IMR-90 (cell line): ENCODE results near the gene PMP22. TPM values are rescaled to one million over a fixed set of nuclear protein-coding genes. Genes with fewer than 3 reads are reported as not detected.

ENCODE experiments used
- ATAC-seq: fragments of 200-7000 bp; cut with Tn5 transposase; 2 replicates; pipeline ENCODE4 v1.9.1; 2020; ENCODE audit warnings: low read depth, mild to moderate bottlenecking, moderate library complexity
- Bru-seq: library from RNA; stranded (reverse); fragments of 400-500 nt; gene quantifications from one replicate; lab custom pipeline; 2021; lab: Mats Ljungman, UMichigan
- BruChase-seq, 2 experiments: library from RNA; stranded (reverse); fragments of 400-500 nt; gene quantifications; one replicate each; lab custom pipeline; 2021; lab: Mats Ljungman, UMichigan
- BruUV-seq: library from RNA; stranded (reverse); fragments of 400-500 nt; replicated peaks from 2 replicates; lab custom pipeline; 2021; lab: Mats Ljungman, UMichigan
- CTCF ChIA-PET: fragments of 300-600 bp; formaldehyde crosslinking; extraction: SDS; loops from one replicate; lab custom pipeline; 2021; ENCODE audit warnings: antibody characterized with exemption; lab: Yijun Ruan, JAX
- POLR2A ChIA-PET: fragments of 300-600 bp; sonication (Branson Sonifier 250); formaldehyde crosslinking; loops from one replicate; lab custom pipeline; 2022; ENCODE audit warnings: antibody characterized with exemption; ENCODE audit not compliant: unreplicated experiment; lab: Charles Lee
- DNase-seq: peaks from one replicate; pipeline ENCODE4 v3.0.0; 2013
- H2AFZ ChIP-seq: replicated peaks from 2 replicates; pipeline ENCODE3; 2013; ENCODE audit warnings: low read length, mild to moderate bottlenecking; ENCODE audit not compliant: poor library complexity
- H2AK5ac ChIP-seq: 2 replicates; pipeline ENCODE4 v1.6.1; 2013; ENCODE audit warnings: low read depth, low read length, inconsistent platforms
- H2AK9ac ChIP-seq: replicated peaks from 2 replicates; pipeline ENCODE3; 2013; ENCODE audit warnings: mild to moderate bottlenecking, low read depth, low read length, moderate library complexity; ENCODE audit not compliant: poor library complexity
- H2BK120ac ChIP-seq: 2 replicates; pipeline ENCODE4 v1.6.1; 2013; ENCODE audit warnings: low read depth, low read length, inconsistent platforms
- H2BK15ac ChIP-seq: 3 replicates; pipeline ENCODE4 v1.6.1; 2013; ENCODE audit warnings: low read depth, low read length, inconsistent platforms
- H2BK20ac ChIP-seq: 2 replicates; pipeline ENCODE4 v1.6.1; 2013; ENCODE audit warnings: low read depth, mild to moderate bottlenecking, inconsistent platforms, low read length, moderate library complexity
- H2BK5ac ChIP-seq: 2 replicates; pipeline ENCODE4 v1.6.1; 2013; ENCODE audit warnings: mild to moderate bottlenecking, low read depth, low read length, inconsistent platforms; ENCODE audit not compliant: poor library complexity, severe bottlenecking
- H3K14ac ChIP-seq: replicated peaks from 2 replicates; pipeline ENCODE4 v1.6.1; 2013; ENCODE audit warnings: low read depth, low read length, inconsistent platforms
- H3K18ac ChIP-seq: 2 replicates; pipeline ENCODE4 v1.6.1; 2013; ENCODE audit warnings: low read depth, low read length, control low read depth
- H3K23ac ChIP-seq: 2 replicates; pipeline ENCODE4 v1.6.1; 2013; ENCODE audit warnings: low read depth, low read length, inconsistent platforms
- H3K27ac ChIP-seq: 2 replicates; pipeline ENCODE4 v1.5.1; 2013; ENCODE audit warnings: mild to moderate bottlenecking, control low read depth, low read length; ENCODE audit not compliant: insufficient read depth
- H3K27me3 ChIP-seq: 2 replicates; pipeline ENCODE4 v1.6.1; 2013; ENCODE audit warnings: low read length; ENCODE audit not compliant: control insufficient read depth, insufficient read depth
- H3K36me3 ChIP-seq: 2 replicates; pipeline ENCODE4 v1.6.1; 2013; ENCODE audit warnings: low read length, mixed read lengths; ENCODE audit not compliant: control insufficient read depth, insufficient read depth
- H3K4ac ChIP-seq: 2 replicates; pipeline ENCODE4 v1.6.1; 2013; ENCODE audit warnings: low read depth, low read length, inconsistent platforms
- H3K4me1 ChIP-seq: 2 replicates; pipeline ENCODE4 v1.6.1; 2013; ENCODE audit warnings: low read length, mixed read lengths; ENCODE audit not compliant: control insufficient read depth, insufficient read depth
- H3K4me2 ChIP-seq: 2 replicates; pipeline ENCODE4 v1.6.1; 2013; ENCODE audit warnings: low read depth, mild to moderate bottlenecking, control low read depth, low read length, moderate library complexity
- H3K4me3 ChIP-seq: 2 replicates; pipeline ENCODE4 v1.5.1; 2013; ENCODE audit warnings: low read depth, mild to moderate bottlenecking, control low read depth, low read length, moderate library complexity; ENCODE audit not compliant: insufficient read depth
- H3K56ac ChIP-seq: 2 replicates; pipeline ENCODE4 v1.6.1; 2013; ENCODE audit warnings: low read length, inconsistent platforms; ENCODE audit not compliant: insufficient read depth; ENCODE audit errors: extremely low read depth
- H3K79me1 ChIP-seq, 2 experiments: 2 replicates each; pipeline ENCODE4 v1.6.1; 2013; ENCODE audit warnings: low read length in 2 of 2, inconsistent platforms in 1 of 2, low read depth in 1 of 2
- H3K9ac ChIP-seq: 2 replicates; pipeline ENCODE4 v1.6.1; 2013; ENCODE audit warnings: low read depth, low read length, control low read depth
- H3K9me1 ChIP-seq: 2 replicates; pipeline ENCODE4 v1.6.1; 2013; ENCODE audit warnings: low read length, inconsistent platforms; ENCODE audit not compliant: insufficient read depth
- H3K9me3 ChIP-seq: 2 replicates; pipeline ENCODE4 v1.6.1; 2013; ENCODE audit warnings: low read length; ENCODE audit not compliant: control insufficient read depth, insufficient read depth
- H4K20me1 ChIP-seq: 2 replicates; pipeline ENCODE4 v1.6.1; 2013; ENCODE audit warnings: low read length, inconsistent platforms; ENCODE audit not compliant: insufficient read depth
- H4K5ac ChIP-seq: 2 replicates; pipeline ENCODE4 v1.6.1; 2013; ENCODE audit warnings: mild to moderate bottlenecking, low read depth, low read length, control low read depth
- H4K8ac ChIP-seq, 2 experiments: 2 replicates each; pipeline ENCODE4 v1.6.1; 2013; ENCODE audit warnings: low read depth in 2 of 2, low read length in 2 of 2, control low read depth in 1 of 2, inconsistent platforms in 1 of 2
- H4K91ac ChIP-seq: 2 replicates; pipeline ENCODE4 v1.6.1; 2013; ENCODE audit warnings: low read depth, low read length, inconsistent platforms; ENCODE audit not compliant: insufficient read depth
- CHD1 ChIP-seq: IDR thresholded peaks from 2 replicates; pipeline ENCODE4 v1.6.1; 2012; ENCODE audit warnings: low read depth, low read length, improper control_type of control experiment
- MAZ ChIP-seq: IDR thresholded peaks from 2 replicates; pipeline ENCODE4 v1.6.1; 2012; ENCODE audit warnings: low read depth, mild to moderate bottlenecking, low read length, improper control_type of control experiment, moderate library complexity, borderline replicate concordance
- MXI1 ChIP-seq: IDR thresholded peaks from 2 replicates; pipeline ENCODE4 v1.6.1; 2012; ENCODE audit warnings: low read depth, mild to moderate bottlenecking, low read length, moderate library complexity, borderline replicate concordance
- POLR2A ChIP-seq: IDR thresholded peaks from 2 replicates; pipeline ENCODE4 v1.6.1; 2012; ENCODE audit warnings: mild to moderate bottlenecking, low read depth, low read length
- RAD21 ChIP-seq: IDR thresholded peaks from 2 replicates; pipeline ENCODE4 v1.6.1; 2012; ENCODE audit warnings: low read length, improper control_type of control experiment
- RCOR1 ChIP-seq: IDR thresholded peaks from 2 replicates; pipeline ENCODE4 v1.6.1; 2012; ENCODE audit warnings: mild to moderate bottlenecking, low read length, improper control_type of control experiment; ENCODE audit not compliant: insufficient replicate concordance
- RFX5 ChIP-seq: IDR thresholded peaks from 2 replicates; pipeline ENCODE4 v1.8.0; 2012; ENCODE audit warnings: low read depth, mild to moderate bottlenecking, low read length, moderate library complexity
- SMC3 ChIP-seq: fragments of 150-350 bp; IDR thresholded peaks from 2 replicates; pipeline ENCODE4 v1.6.1; 2016; ENCODE audit warnings: low read depth, mild to moderate bottlenecking, antibody characterized with exemption, low read length, moderate library complexity
- WGBS, 2 experiments: methylation state at CpG; one replicate each; pipeline versions ENCODE4 v1.1.5 to v1.1.7; 2013; ENCODE audit warnings: missing lambda C conversion rate in 2 of 2; ENCODE audit not compliant: insufficient read length in 1 of 2; ENCODE audit errors: extremely low coverage in 2 of 2; 5-methylcytosine and 5-hydroxymethylcytosine counted together
- dilution Hi-C: fragments of 300-500 bp; cut with HindIII; formaldehyde crosslinking; loops from one replicate; pipeline ENCODE4 v1.14.3; 2018; ENCODE audit warnings: low sequenced_read_pairs; ENCODE audit not compliant: unreplicated experiment
- in situ Hi-C: fragments of 300-500 bp; cut with MboI; formaldehyde crosslinking; loops from 3 replicates; pipeline ENCODE4 v1.14.3; 2019; ENCODE audit warnings: low sequenced_read_pairs, inconsistent platforms, mixed read lengths
- intact Hi-C: fragments of 100-400 bp; cut with micrococcal nuclease; formaldehyde crosslinking; loops from 2 replicates; pipeline ENCODE4 v1.10.0; 2022
- long read RNA-seq: library from polyadenylated mRNA; unstranded; transcript quantifications from one replicate; pipeline ENCODE4 v2.0.0, GENCODE V29; 2021; ENCODE audit not compliant: unreplicated experiment
- polyA plus RNA-seq, 3 experiments: library from polyadenylated mRNA; depleted of rRNA; stranded (reverse); fragments of >200 nt; gene quantifications; 2 replicates each; pipeline ENCODE4 v1.2.3, GENCODE V29; 2012; ENCODE audit warnings: low replicate concordance in 1 of 3
- total RNA-seq: library from RNA; depleted of rRNA; stranded (reverse); fragments of >200 nt; gene quantifications from 2 replicates; pipeline ENCODE4 v1.2.3, GENCODE V29; 2012; rRNA removed
- TF ChIP-seq, protein P1 (sequence below): conservative IDR thresholded peaks from 2 replicates; pipeline ENCODE4 v1.5.1; 2012; ENCODE audit warnings: mild to moderate bottlenecking, low read depth, low read length, improper control_type of control experiment
- TF ChIP-seq, protein P2 (sequence below): fragments of 150-350 bp; IDR thresholded peaks from 2 replicates; pipeline ENCODE4 v1.6.1; 2016; ENCODE audit warnings: low read depth, mild to moderate bottlenecking, low read length, moderate library complexity, borderline replicate concordance

Gene PMP22
- total RNA-seq: 33.5 and 39.2 TPM in 2 replicates
- polyA plus RNA-seq (2012; rRNA removed): 72.8 and 79.3 TPM in 2 replicates
- polyA plus RNA-seq (2012; cell fraction: cytosol; rRNA removed): 40.7 and 76.8 TPM in 2 replicates
- polyA plus RNA-seq (2012; cell fraction: nucleus; rRNA removed; ENCODE audit: low replicate concordance): 20.7 and 30.4 TPM in 2 replicates
- percentile 96 among the genes with signal in this experiment for Bru-seq, nascent RNA
- percentile 95 among the genes with signal in this experiment for BruChase-seq, experiment 1, labeled RNA remaining after a 6-hour chase
- percentile 96 among the genes with signal in this experiment for BruChase-seq, experiment 2, labeled RNA remaining after a 2-hour chase
- long read RNA-seq, transcript PMP22-203 (5 exons, 1,817 nt): major isoform, 204 of 294 reads
- long read RNA-seq, transcript PMP22-201 (5 exons, 1,861 nt): minor isoform, 8 of 294 reads
- long read RNA-seq, partial matches to known transcripts: 42 of 294 reads
- long read RNA-seq, other reads (novel, unspliced or antisense): 37 of 294 reads

DNA sequence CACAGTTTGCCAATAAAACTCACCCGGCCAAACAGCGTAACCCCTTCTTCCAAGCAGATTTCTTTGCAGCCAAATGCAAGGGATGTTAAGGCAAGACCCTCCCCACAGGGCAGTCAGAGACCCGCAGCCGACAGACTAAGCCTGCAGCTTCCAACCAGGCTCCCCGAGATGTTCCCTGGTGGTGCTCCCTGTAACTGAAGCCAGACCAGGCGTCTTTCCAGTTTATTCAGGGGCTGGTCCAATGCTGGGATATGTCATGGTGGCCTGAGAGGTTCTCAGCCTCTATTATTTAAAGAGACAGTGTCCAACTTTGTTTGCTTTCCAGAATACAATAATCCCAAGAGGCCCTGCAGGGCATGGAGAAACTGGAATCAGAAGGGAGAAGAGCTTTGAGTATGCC lies at the start of gene PMP22:
Gene PMP22, minus strand, starts transcription at position 196 of the 400 bp plus-strand sequence. CDS start 4,599 bp downstream, outside the sequence.
- H2AK9ac ChIP-seq: no peak within 1 kb of the TSS
- dilution Hi-C loops (no loop called here), intact Hi-C loops (loop anchor here (10.0 kb wide), 1 partner anchor 80 kb away; the partner anchor contains the start of gene TEKT3), in situ Hi-C loops (loop anchor here (10.0 to 25.0 kb wide), 3 partner anchors 170 to 697 kb away; no protein-coding TSS in a partner anchor)
- H2AFZ ChIP-seq: no peak within 1 kb of the TSS
- H2BK20ac ChIP-seq: no peak within 1 kb of the TSS
- H3K9me3 ChIP-seq: no peaks in the 10 kb centered on the region
- DNase-seq (no peak), ATAC-seq (no peak)
- H3K9me1 ChIP-seq: no peaks in the 10 kb centered on the region; the same call in 1 of the 2 replicates
- ChIA-PET POLR2A (no interaction called here), CTCF (no interaction called here)
- no TSS peak for BruUV-seq
- H4K8ac ChIP-seq: no peak within 1 kb of the TSS
- H3K4me3 ChIP-seq: no peak within 1 kb of the TSS
- H3K79me1 ChIP-seq: peaks cover 8 to 12% of the 10 kb centered on the region in 2 experiments; a peak in 2 of 4 replicates
- H4K5ac ChIP-seq: no peak within 1 kb of the TSS
- H2BK5ac ChIP-seq: no peak within 1 kb of the TSS
- WGBS, 2 experiments: 53% methylated on average over 3 of the region's 6 CpGs; no CpG with 5 or more reads in 1 of the 2 experiments
- H3K36me3 ChIP-seq: peaks cover 2% of the 10 kb centered on the region; the same call in 1 of the 2 replicates
- no peak within 1 kb of the TSS for H2AK5ac ChIP-seq
- H3K14ac ChIP-seq: no peak within 1 kb of the TSS
- TF ChIP-seq RAD21 (no peak), RFX5 (no peak), SMC3 (no peak), MAZ (no peak), MXI1 (no peak), CHD1 (no peak), POLR2A (no peak), RCOR1 (no peak)
- TF ChIP-seq, protein P1, sequence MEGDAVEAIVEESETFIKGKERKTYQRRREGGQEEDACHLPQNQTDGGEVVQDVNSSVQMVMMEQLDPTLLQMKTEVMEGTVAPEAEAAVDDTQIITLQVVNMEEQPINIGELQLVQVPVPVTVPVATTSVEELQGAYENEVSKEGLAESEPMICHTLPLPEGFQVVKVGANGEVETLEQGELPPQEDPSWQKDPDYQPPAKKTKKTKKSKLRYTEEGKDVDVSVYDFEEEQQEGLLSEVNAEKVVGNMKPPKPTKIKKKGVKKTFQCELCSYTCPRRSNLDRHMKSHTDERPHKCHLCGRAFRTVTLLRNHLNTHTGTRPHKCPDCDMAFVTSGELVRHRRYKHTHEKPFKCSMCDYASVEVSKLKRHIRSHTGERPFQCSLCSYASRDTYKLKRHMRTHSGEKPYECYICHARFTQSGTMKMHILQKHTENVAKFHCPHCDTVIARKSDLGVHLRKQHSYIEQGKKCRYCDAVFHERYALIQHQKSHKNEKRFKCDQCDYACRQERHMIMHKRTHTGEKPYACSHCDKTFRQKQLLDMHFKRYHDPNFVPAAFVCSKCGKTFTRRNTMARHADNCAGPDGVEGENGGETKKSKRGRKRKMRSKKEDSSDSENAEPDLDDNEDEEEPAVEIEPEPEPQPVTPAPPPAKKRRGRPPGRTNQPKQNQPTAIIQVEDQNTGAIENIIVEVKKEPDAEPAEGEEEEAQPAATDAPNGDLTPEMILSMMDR: no peak
- TF ChIP-seq, protein P2, sequence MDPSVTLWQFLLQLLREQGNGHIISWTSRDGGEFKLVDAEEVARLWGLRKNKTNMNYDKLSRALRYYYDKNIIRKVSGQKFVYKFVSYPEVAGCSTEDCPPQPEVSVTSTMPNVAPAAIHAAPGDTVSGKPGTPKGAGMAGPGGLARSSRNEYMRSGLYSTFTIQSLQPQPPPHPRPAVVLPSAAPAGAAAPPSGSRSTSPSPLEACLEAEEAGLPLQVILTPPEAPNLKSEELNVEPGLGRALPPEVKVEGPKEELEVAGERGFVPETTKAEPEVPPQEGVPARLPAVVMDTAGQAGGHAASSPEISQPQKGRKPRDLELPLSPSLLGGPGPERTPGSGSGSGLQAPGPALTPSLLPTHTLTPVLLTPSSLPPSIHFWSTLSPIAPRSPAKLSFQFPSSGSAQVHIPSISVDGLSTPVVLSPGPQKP: no peak
- H3K9ac ChIP-seq: no peak within 1 kb of the TSS
- H3K4ac ChIP-seq: no peak within 1 kb of the TSS
- peaks cover 2% of the 10 kb centered on the region; the same call in 1 of the 2 replicates for H3K4me1 ChIP-seq
- H3K27me3 ChIP-seq: peaks cover 46% of the 10 kb centered on the region
- H3K18ac ChIP-seq: no peak within 1 kb of the TSS
- no peak within 1 kb of the TSS for H3K23ac ChIP-seq
- no peak within 1 kb of the TSS for H2BK15ac ChIP-seq
- no peak within 1 kb of the TSS for H4K91ac ChIP-seq
- H3K56ac ChIP-seq: no peak within 1 kb of the TSS
- no peak within 1 kb of the TSS for H3K27ac ChIP-seq
- H3K4me2 ChIP-seq: no peak within 1 kb of the TSS
- H2BK120ac ChIP-seq: no peak within 1 kb of the TSS
- H4K20me1 ChIP-seq: peaks cover 5% of the 10 kb centered on the region; the same call in 1 of the 2 replicates
